Measurements from ENCODE around the gene QSOX2.

QSOX2 gene, protein sequence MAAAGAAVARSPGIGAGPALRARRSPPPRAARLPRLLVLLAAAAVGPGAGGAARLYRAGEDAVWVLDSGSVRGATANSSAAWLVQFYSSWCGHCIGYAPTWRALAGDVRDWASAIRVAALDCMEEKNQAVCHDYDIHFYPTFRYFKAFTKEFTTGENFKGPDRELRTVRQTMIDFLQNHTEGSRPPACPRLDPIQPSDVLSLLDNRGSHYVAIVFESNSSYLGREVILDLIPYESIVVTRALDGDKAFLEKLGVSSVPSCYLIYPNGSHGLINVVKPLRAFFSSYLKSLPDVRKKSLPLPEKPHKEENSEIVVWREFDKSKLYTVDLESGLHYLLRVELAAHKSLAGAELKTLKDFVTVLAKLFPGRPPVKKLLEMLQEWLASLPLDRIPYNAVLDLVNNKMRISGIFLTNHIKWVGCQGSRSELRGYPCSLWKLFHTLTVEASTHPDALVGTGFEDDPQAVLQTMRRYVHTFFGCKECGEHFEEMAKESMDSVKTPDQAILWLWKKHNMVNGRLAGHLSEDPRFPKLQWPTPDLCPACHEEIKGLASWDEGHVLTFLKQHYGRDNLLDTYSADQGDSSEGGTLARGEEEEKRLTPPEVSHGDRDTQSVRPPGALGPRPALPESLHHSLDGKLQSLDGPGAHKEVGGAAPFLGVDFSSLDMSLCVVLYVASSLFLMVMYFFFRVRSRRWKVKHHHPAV

GRCh38 chr9:136245219-136246150, at the start of gene QSOX2:
Gene QSOX2, minus strand, starts transcription at chr9:136245812. Its CDS starts 9 bp downstream, at chr9:136245803.
- DNase-seq (ENCODE audit: low spot score): peak; percentile 90

- DNase-seq (ENCODE audit: low spot score): no peak
These were observed 49.4 kb upstream of the QSOX2 start for GRCh38 chr9:136295055-136295454.

DNA sequence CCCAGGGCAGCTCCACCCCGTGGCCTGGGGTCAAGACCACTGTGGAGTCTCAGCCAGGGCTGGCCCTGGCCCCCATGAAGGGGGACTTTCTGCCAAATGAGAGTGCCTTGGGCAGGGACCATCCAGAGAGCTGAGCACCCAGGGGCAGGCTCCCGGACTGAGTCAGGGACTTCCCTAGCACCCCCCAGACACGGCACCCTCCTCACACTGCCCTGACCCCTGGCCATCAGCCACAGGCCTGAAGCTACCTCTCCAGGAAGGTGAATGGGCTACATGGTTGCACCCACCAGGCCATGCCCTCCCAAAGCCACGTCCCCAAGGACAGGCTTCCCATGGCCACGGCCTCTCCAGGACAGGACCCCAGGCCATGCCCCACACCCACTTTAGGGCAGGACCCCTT, 48.8 kb upstream of the QSOX2 start:
- DNase-seq (ENCODE audit: low spot score): no peak

DNA sequence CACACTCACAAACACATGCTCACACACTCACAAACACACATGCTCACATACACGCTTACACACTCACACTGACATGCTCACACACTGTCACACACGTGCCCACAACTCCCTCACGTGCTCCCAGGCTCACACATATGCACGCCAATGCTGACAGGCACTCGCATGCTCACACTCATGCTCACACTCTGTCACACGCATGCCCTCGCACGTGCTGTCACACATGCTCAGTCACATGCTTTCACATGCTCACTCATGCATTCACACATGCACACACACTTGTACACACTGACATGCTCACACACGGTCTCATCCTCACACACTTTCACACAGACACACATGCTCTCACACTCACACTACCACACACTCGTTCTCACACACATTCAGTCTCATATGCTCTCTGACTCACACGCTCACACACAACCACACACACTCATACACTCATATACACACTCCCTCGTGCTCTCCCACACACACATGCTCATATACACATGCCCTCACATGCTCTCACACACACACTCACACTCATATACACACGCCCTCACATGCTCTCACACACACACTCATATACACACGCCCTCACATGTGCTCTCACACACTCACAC, 48.0 kb upstream of the QSOX2 start:
- DNase-seq (ENCODE audit: low spot score): no peak

- DNase-seq (ENCODE audit: low spot score): no peak
These were observed 47.2 kb upstream of the QSOX2 start for GRCh38 chr9:136292591-136293448.

DNA sequence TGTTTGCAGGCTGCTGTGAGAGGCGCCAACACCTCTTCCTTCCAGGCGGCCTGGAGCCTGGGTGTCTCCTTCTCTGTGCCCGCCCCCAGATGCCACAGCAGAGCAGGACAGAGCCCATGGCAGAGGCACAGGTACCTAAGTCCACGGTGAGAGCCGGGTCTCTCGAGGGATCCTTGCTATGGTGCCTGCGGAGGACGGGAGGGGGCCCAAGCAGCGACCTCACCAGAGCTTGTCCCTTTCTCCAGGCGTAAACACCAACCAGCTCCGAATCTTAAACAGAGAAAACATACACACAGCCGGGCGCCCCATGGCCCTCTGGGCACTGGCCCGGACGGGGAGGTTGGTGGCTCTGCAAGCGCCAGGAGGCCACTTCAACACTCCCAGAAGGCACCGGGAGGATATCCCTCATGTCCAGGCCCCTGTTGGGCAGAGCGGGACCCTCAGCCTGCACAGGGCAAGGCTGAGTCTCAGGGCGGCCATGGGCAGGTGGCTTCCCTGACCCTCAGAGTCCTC, 46.5 kb upstream of the QSOX2 start:
- DNase-seq (ENCODE audit: low spot score): no peak

DNA sequence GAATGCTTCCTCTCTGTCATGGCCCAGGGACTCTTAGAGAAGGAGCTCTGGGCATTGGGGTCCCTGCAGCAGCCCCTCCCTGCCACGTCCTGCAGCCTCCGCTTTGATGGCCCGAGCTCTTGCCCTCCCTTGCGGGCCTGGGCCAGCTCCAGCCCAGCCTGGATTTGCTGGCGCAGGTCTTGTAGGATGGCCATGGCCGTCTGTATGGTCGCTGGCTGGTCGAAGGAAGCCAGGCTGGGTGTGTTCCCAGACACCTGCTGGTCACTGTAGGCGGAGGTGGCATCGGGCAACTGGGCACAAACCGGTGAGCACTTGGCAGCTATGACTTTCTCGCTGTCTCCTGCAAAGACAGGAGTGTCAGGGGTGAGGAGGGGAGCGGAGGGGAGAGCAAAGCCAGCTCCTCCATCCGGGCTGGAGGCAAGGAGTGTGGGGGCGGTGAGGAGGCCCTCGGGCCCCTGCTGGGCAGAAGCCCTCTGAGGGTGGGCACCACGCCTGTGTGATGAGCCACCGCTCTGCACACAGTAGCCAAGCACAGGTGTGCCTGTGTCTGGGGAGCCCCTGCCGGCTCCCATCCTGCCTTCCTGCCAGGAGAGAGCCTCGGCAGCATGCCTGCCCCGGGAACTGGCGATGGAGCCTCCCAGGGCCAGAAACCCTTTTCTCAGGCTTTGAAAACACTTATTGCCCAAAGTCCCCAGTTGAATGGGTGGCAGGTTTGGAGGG, 45.9 kb upstream of the QSOX2 start:
- DNase-seq (ENCODE audit: low spot score): no peak

- DNase-seq (ENCODE audit: low spot score): no peak
These were observed 44.9 kb upstream of the QSOX2 start for GRCh38 chr9:136290508-136291000.

DNA sequence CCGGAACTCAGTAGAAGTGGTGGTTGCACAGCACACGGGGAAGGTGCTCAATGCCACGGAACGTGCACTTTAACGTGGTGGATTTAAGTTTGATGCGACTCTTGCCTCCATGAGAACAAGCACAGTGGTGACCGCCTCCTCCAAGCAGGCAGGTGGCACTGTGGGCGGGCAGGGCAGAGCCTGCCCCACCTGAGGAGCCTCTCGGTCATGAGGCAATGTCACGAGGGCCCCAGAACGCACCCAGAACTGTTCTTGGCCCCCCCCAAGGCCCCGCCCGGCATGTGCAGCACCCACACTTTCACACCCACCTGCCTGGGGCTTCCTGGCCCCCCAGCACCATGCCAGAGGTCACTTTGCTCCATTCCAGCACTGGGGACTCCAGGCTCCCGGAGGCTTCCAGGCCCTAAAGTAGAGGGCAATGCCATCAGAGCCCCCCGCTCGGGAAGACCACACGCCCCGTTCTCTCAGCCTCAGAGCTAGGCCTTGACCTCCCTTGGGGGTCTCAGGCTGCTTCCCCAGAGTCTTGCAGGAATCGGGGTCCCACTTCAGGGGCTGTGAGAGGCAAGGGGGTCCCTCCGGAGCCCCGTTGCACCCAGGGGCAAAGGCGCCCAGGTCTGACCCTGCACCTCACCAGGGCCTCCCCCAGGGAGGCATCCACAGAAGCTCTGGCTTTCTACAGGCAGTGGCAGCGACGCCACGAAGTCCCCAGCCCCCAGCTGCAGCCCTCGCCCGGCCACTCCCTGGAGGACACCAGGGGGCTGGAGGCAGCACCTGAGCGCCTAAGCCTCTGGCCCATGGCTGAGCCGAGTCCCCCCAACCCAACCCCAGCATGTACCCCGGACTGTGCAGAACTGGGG, 44.3 kb upstream of the QSOX2 start:
- no peak for DNase-seq (ENCODE audit: low spot score)

DNA sequence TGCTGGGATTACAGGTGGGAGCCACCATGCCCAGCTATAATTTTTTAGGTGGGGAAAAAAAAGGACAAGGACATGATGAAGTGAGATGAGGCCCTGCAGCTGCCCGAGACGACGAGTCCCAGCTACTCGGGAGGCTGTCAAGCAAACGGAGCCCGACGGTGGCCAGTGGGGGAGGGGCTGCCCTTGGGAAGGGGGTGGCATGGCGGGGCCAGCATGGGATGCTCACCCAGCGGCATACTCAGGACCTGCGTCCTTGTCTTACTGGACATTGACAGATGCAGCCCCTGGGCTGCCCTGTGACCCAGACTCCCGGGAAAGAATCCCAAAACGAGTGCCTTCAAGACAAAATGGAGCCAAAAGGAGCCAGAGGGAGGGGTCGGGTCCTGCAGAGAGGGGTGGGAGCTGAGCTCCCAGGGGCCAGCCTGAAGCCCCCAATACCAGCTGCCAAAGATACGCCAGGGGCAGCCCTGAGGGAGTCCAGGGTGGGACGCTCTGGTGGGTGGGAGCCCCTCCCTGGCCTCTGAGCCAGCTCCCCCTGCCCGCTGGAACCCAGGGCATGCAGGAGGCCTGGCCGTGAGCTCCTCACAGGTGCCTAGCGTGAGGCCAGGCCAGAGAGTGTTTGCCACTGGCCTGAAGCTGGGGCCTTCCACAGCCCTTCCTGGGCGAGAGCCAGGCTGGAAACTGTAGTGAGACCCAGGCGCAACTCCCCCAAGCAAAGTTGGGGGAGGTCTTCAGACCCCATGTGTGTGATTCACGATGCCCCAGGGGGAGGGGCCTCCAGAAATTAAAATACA, 42.5 kb upstream of the QSOX2 start:
- no peak for DNase-seq (ENCODE audit: low spot score)

DNA sequence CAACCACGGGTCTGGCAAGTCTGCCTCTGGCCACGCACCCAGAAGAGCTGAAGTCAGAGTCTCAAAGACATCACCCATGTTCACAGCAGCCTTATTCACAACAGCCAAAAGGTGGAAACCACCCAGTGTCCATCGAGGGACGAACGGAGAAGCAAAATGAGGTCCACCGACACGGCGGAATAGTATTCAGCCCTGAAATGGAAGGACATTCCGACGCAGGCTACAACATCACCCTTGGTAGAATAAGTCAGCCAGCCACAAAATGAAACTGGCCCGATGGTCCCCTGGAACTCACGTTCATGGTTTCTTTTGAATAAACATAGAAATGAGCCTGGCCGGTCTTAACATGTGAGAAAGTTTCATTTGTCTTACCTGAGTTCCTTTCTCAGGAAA, 41.4 kb upstream of the QSOX2 start:
- no peak for DNase-seq (ENCODE audit: low spot score)

DNA sequence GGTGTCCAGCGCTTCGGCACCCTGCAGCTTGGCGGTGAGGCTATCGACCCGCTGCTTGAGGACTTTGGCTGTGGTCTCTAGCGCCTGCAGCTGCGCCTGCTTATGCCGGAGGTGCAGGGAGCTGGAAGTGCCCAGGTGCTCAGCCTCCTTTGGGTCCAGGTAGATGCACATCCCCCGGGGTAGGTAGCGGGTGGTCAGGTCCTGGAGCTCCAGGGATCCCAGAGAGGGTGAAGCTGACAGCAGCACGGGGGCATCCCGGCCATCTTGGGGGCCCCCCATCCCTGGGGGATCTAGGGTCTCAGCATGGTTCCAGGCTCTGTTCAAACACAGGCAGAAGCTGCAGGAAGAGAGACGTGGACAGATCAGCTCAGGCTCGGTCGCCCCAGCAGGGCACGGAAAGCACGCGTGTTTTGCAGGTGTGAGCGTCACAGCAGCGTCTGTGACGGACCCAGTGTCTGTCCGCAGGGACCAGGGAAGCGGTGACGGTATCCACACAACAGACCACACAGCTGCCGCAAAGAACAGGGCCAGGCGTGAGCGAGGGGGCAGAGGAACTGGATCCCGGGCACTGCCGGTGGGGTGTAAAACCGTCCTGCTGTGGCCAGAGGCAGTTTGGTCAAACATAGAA, 40.9 kb upstream of the QSOX2 start:
- no peak for DNase-seq (ENCODE audit: low spot score)

DNA sequence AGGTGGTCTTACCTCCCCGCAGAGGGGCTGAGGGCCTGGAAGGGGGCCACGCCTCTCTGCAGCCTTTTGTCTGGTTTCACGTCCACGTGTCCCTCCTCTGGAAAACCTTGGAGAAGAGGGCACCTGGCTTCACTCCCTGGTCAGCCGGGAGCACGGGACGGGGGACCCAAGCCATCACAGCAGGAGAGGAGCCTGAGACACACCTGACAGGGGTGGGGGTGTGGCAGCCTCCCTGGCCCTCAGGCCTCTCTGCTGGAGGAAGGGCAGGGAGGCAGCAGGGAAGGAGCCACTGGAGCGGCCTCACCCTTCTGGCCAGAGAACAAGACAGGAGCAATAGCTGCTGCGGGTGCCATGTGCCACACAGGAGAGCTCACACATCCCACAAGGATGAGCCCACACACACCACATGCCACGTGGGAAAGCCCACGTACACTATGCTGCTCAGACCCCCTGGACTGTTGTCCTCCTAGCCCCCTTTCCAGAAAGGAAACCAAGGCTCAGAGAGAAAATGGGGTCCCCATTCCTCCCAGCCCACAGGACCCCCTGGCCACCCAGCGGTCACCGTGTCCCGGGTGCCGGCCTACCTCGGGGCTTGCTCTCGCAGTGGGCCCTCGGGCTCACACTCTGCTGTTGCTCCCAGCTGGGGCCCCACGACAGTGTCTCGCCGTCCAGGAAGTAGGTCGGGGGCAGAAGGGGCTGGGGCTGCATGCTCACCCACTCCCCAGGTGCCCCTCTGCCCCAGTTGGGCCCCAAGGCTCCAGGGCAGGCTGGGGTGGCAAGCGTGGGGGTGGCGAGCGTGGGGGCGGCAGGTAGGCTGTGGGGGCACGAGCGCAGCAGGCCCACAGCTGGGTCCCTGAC, 40.1 kb upstream of the QSOX2 start:
- no peak for DNase-seq (ENCODE audit: low spot score)

DNA sequence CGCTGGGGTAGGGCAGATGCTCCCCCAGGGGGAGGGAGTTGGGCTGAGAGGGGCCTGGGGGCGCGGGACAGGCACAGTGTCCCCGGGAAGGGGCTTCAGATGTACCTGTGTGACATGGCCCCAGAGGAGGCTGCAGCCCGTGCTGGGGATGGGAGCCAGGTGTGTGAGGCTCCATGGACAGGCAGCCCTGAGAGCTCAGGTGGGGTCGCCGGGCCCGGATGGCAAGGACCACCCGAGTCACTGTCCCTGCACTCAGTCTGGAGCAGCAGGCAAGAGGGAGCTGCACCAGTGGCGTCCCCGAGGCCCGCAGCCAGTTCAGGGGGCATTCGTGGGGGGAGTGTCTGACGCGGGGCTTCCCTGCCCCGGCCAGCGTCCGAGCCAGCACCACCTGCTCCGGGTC, 39.3 kb upstream of the QSOX2 start:
- no peak for DNase-seq (ENCODE audit: low spot score)

- no peak for DNase-seq (ENCODE audit: low spot score)
These were observed 38.7 kb upstream of the QSOX2 start for GRCh38 chr9:136284311-136284710.

Measured in HuH-7.5 (cell line).